GM18951 (cell line): Measurements from ENCODE around the gene TBC1D2B.

Experiments
- POLR2A ChIP-seq: IDR thresholded peaks from 4 replicates; pipeline ENCODE4 v1.6.1; 2011; ENCODE audit warnings: mild to moderate bottlenecking; ENCODE audit not compliant: insufficient read length, insufficient read depth; ENCODE audit errors: extremely low read depth
- in situ Hi-C: fragments of 300-500 bp; cut with MboI; formaldehyde crosslinking; loops from one replicate; pipeline ENCODE4 v1.12.0; 2022; ENCODE audit warnings: low sequenced_read_pairs, mixed read lengths, inconsistent platforms; ENCODE audit not compliant: unreplicated experiment

Gene TBC1D2B

DNA sequence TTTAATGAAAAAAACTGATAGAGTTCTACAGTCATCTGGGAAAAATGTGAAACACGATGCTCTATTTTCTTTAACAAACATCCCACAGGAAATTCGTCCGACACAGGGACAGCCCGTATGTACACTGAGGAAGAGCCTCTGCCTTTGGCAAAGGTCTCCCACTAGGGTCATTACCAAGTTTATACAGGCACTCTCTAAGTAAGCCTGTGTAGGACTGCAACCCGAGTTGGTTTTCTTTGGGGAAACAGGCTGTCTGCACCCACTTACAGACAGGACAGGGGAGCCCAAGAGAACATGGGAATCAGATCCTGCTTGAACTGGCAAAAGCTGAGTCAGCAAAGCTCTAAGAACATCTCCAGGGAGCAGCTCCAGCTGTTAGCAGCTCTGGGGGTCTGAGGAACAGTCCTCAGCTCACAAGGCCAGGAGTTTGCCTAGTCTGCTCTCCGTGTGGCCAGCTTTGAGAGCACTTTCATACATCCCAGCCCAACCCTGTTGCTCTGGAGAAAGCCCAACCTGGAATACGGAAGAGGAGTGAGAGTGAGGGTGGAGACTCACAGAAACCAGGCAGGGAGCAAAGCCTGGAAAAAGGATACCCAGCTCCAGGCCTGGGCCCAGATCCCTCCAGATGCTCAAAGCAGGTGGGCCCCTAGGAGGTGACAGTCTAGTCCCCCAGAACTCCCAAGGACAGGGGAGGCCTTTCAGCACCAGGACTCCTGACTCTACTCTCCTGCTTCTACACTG is 1.9 kb downstream of the TBC1D2B start:
- in situ Hi-C loops = no loop called here

GRCh38 chr15:78073046-78073787 is 4.3 kb downstream of the TBC1D2B start:
- no peak for TF ChIP-seq POLR2A
- in situ Hi-C loops = no loop called here

More for the DNA sequence above, 1.9 kb downstream of the TBC1D2B start:
- no peak for TF ChIP-seq POLR2A

GRCh38 chr15:78072080-78072892 is 5.2 kb downstream of the TBC1D2B start:
- TF ChIP-seq POLR2A = no peak

GRCh38 chr15:78071383-78071782 is 6.1 kb downstream of the TBC1D2B start:
- no peak for TF ChIP-seq POLR2A
- in situ Hi-C loops = no loop called here

More at GRCh38 chr15:78072080-78072892, 5.2 kb downstream of the TBC1D2B start:
- in situ Hi-C loops = no loop called here

- in situ Hi-C loops = no loop called here
- TF ChIP-seq POLR2A = no peak
Measured at GRCh38 chr15:78070049-78070700, 7.3 kb downstream of the TBC1D2B start.

DNA sequence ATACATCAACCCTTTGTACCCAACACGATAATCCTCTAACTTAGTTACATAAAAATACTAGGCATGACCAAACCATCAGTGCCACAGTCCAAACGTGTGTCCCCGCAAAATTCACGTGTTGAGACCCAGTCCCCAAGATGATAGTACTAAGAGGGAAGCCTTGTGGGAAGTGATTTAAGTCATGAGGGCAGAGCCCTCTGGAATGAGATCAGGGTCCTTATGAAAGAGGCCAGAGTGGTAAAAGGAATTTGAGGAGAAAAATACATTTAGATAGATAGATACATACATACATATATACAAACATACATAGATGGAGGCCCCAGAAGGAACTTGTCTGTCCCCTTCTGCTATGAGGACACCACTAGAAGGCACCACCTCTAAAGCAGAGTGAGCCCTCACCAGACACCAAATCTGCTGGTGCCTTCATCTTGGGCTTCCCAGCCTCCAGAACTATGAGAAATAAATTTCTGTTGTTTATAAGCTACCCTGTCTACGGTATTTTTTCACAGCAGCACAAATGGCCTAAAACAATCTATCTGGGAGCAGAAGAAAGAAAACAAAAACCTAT is 8.0 kb downstream of the TBC1D2B start:
- no peak for TF ChIP-seq POLR2A

DNA sequence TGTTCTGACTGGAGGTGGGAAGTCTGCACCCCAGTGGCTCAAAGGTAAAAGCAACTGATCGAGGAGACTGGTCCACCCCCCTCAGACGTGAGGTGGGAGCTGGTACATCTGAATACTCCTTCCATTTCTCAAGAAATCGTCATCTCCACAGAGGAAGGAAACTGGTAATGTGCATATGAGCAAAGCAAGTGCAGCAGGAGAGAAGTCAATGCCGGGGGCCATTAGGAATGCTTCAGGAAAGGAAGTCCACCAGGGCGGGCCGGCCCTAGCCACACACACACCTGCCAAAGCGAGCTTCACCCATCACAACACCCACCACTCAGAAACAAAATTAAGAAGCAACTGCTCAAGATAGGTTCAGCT is 8.5 kb downstream of the TBC1D2B start:
- no peak for TF ChIP-seq POLR2A
- in situ Hi-C loops = no loop called here

More for the DNA sequence above, 8.0 kb downstream of the TBC1D2B start:
- in situ Hi-C loops = no loop called here

- in situ Hi-C loops = no loop called here
- no peak for TF ChIP-seq POLR2A
Measured at GRCh38 chr15:78067328-78068228, 9.9 kb downstream of the TBC1D2B start.

DNA sequence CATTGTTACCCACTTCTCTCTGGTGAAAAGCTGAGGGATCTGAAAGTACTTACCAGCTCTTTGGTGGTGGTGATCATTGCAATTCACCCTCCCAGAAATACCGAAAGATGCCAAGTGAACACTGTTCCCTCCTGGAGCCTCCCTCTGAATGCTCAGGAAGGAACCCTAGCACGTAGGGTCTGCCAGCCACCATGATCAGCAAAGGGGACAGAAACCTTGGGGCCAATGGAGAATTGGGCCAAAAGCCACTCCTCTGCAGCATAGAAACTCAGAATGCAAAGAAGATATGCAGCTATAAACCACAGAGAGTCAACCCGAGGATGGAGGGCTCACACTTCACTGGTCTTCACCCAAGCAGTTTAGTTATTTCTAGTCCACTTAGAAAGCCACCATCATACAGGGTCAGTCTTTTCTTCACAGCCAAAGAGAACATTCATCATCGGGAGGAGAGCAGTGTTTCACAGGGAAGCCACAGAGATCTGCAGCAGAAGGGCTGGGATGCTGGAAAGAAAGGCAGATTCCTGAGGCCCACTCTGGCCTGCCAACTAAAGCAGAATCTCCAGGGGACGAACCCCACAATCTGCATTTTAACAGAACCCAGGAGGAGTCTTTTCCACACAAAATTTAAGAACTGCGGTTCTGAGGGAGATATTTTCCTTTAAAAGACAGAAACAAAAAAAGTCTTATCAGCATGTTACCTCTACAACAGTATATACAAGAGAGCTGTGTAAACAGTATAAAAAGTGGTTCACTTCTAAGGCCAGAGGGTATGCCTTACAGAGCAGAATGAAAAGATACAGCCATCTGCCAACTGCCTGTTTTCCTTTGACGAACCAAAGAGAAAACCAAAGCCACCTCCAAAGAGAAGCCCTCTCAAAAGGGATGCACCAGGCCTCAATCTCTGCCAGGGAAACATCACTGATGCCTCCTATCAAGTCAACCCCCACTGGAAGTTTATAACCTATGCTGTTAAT is 11.3 kb downstream of the TBC1D2B start:
- TF ChIP-seq POLR2A = peak; percentile 42
- in situ Hi-C loops = no loop called here

GRCh38 chr15:78065284-78065872 is 12.1 kb downstream of the TBC1D2B start:
- in situ Hi-C loops = no loop called here
- no peak for TF ChIP-seq POLR2A

GRCh38 chr15:78064544-78064943 is 13.0 kb downstream of the TBC1D2B start:
- in situ Hi-C loops = no loop called here
- no peak for TF ChIP-seq POLR2A
